GM19238 (cell line): Measurements from ENCODE around the gene DNAH8.
"Not testable (repeated sequence)": the region's sequence is repeated elsewhere in the genome, so short reads cannot be mapped to it uniquely, and the experiment has no call there.

Source experiments
- DNase-seq: peaks from one replicate; pipeline ENCODE4 v3.0.0; 2011; ENCODE audit warnings: low spot score; ENCODE audit not compliant: insufficient read length

The DNAH8 gene

GRCh38 chr6:38715016-38715689 is at the start of gene DNAH8:
DNAH8 (plus strand) TSS chr6:38715311; CDS start chr6:38722810, 7,499 bp downstream.
- no peak for DNase-seq

GRCh38 chr6:38671885-38672467 is 43.1 kb upstream of the DNAH8 start:
- peak; percentile 39 for DNase-seq

- no peak for DNase-seq
Measured at GRCh38 chr6:38673397-38674165, 41.5 kb upstream of the DNAH8 start.

GRCh38 chr6:38676236-38676973 is 38.7 kb upstream of the DNAH8 start:
- no peak for DNase-seq

GRCh38 chr6:38676974-38677544 is 38.1 kb upstream of the DNAH8 start:
- DNase-seq = no peak

- peak; percentile 10 for DNase-seq
Measured at GRCh38 chr6:38678178-38678760, 36.8 kb upstream of the DNAH8 start.

GRCh38 chr6:38679668-38680067 is 35.4 kb upstream of the DNAH8 start:
- DNase-seq = no peak

GRCh38 chr6:38681850-38682249 is 33.3 kb upstream of the DNAH8 start:
- DNase-seq = no peak

GRCh38 chr6:38684237-38684636 is 30.9 kb upstream of the DNAH8 start:
- no peak for DNase-seq

GRCh38 chr6:38684904-38685303 is 30.2 kb upstream of the DNAH8 start:
- no peak for DNase-seq

- DNase-seq = no peak
Measured at GRCh38 chr6:38686270-38687042, 28.7 kb upstream of the DNAH8 start.

- DNase-seq = no peak
Measured at GRCh38 chr6:38687043-38687353, 28.1 kb upstream of the DNAH8 start.

GRCh38 chr6:38687549-38687948 is 27.6 kb upstream of the DNAH8 start:
- no peak for DNase-seq

GRCh38 chr6:38688579-38689087 is 26.5 kb upstream of the DNAH8 start:
- peak; percentile 19 for DNase-seq

GRCh38 chr6:38695227-38695900 is 19.7 kb upstream of the DNAH8 start:
- no peak for DNase-seq

GRCh38 chr6:38695933-38696332 is 19.2 kb upstream of the DNAH8 start:
- DNase-seq = no peak

- DNase-seq = no peak
Measured at GRCh38 chr6:38696345-38696744, 18.8 kb upstream of the DNAH8 start.

GRCh38 chr6:38697846-38698245 is 17.3 kb upstream of the DNAH8 start:
- DNase-seq = no peak

- DNase-seq = not testable (repeated sequence)
Measured at GRCh38 chr6:38699702-38700101, 15.4 kb upstream of the DNAH8 start.

GRCh38 chr6:38701551-38701950 is 13.6 kb upstream of the DNAH8 start:
- DNase-seq = no peak
